HL-60 (cell line): ENCODE data around the gene ARHGEF37.

ENCODE experiments used
- DNase-seq, 2 experiments: peaks; one replicate each; pipeline ENCODE4 v3.0.0-alpha.2; 2010 to 2020; ENCODE audit warnings: low read depth in 1 of 2, low spot score in 1 of 2
- H3K27ac ChIP-seq: fragments of 250-450 bp; sonication (Bioruptor Pico); replicated peaks from 2 replicates; pipeline ENCODE4 v1.5.1; 2020; ENCODE audit warnings: mild to moderate bottlenecking, moderate library complexity
- H3K27me3 ChIP-seq: fragments of 250-450 bp; sonication (Bioruptor Pico); 2 replicates; pipeline ENCODE4 v1.5.1; 2021; ENCODE audit warnings: mild to moderate bottlenecking, moderate library complexity; ENCODE audit not compliant: insufficient read depth, poor library complexity, severe bottlenecking
- H3K4me3 ChIP-seq: replicated peaks from 2 replicates; pipeline ENCODE4 v1.5.1; 2011; ENCODE audit warnings: mild to moderate bottlenecking, control low read depth, low read length; ENCODE audit not compliant: insufficient read depth
- CTCF ChIP-seq: IDR thresholded peaks from one replicate; pipeline ENCODE4 v1.5.1; 2011; ENCODE audit warnings: low read length, control low read depth, inconsistent platforms; ENCODE audit not compliant: insufficient read depth
- GABPA ChIP-seq: IDR thresholded peaks from 2 replicates; pipeline ENCODE4 v1.6.1; 2012; ENCODE audit warnings: low read depth
- POLR2AphosphoS5 ChIP-seq: IDR thresholded peaks from 2 replicates; pipeline ENCODE4 v1.6.1; 2012; ENCODE audit warnings: low read depth
- REST ChIP-seq: IDR thresholded peaks from 2 replicates; pipeline ENCODE4 v1.6.1; 2012; ENCODE audit warnings: low read depth; ENCODE audit not compliant: insufficient replicate concordance
- SPI1 ChIP-seq: IDR thresholded peaks from 2 replicates; pipeline ENCODE4 v1.6.1; 2012; ENCODE audit warnings: low read depth, mild to moderate bottlenecking, borderline replicate concordance

The ARHGEF37 gene

DNA sequence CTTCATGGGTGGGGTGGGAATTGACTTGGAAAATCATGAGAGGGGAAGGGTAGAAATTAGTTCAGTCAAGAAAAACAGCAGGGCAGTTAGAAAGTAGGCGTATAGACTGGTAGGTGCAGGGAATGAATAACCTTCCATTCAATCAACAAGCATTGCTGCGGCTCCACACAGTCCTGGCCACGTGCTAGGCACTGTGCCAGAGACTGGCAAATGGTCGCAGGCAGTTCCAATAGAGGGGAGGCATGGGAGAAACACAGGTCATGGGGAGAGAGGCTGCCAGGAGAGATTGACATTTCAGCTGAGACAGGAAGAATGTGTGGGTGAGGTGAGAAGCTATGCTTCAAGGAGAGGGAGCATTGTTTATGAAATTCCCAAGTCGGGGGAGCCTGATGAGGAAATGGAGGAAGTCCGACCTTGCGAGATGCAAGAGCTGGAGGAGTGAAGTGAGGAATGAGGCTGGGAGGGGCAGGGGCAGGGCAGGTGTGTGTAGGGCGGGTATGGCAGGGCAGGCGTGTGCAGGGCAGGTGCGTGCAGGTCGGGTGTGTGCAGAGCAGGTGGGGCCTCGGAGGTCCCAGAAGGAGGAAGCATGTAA, 94.4 kb downstream of the ARHGEF37 start:
- Histone ChIP-seq H3K4me3 (no peak overlapping the region), H3K27ac (no peak overlapping the region), H3K27me3 (no peaks in the 10 kb centered on the region)
- no peak for DNase-seq
- TF ChIP-seq SPI1 (no peak), REST (no peak), POLR2AphosphoS5 (no peak), GABPA (no peak), CTCF (no peak)

DNA sequence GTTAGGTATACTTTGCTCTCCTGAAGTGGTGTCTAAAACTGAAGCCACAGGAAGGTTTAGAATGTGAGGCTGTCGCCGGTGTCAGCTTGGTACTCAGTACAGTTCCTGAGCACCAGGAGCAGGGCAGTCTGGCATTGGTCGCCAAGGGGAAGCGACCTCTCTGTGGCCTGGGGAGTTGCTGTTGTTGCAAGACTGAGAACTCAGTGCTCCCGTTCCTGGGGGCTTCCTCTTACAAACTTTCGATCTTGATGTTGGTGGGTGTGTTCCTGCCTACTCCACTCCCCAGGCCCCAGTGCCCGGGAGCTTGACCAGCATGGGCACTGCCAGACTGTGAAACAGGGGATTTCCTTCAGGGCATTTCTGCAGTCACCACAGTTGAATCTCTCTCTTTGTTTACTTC, 96.4 kb downstream of the ARHGEF37 start:
- Histone ChIP-seq H3K27me3 (no peaks in the 10 kb centered on the region), H3K4me3 (no peak overlapping the region), H3K27ac (no peak overlapping the region)
- peak; percentile 49 to 57 for DNase-seq
- TF ChIP-seq REST = no peak
- TF ChIP-seq CTCF = no peak
- no peak for TF ChIP-seq GABPA
- TF ChIP-seq SPI1 = no peak
- no peak for TF ChIP-seq POLR2AphosphoS5

GRCh38 chr5:149679876-149680809, 98.8 kb downstream of the ARHGEF37 start:
- H3K27me3 ChIP-seq = no peaks in the 10 kb centered on the region
- H3K4me3 ChIP-seq = no peak overlapping the region
- DNase-seq = no peak
- H3K27ac ChIP-seq = peak overlapping the region; percentile 59
- no peak for TF ChIP-seq REST
- TF ChIP-seq SPI1 = no peak
- TF ChIP-seq POLR2AphosphoS5 = no peak; the same call in 1 of the 2 replicates
- TF ChIP-seq GABPA = no peak
- TF ChIP-seq CTCF = no peak
